Fibroblast of upper back skin (primary cell): Measurements from ENCODE around the gene HTR6.
A peak's percentile ranks its signal among the peaks of the same experiment; 100 is the strongest.
"Not testable (repeated sequence)": the region's sequence is repeated elsewhere in the genome, so short reads cannot be mapped to it uniquely, and the experiment has no call there.

ENCODE experiments used
- DNase-seq: peaks from one replicate; pipeline ENCODE4 v3.0.0-alpha.2; 2013

Gene HTR6

DNA sequence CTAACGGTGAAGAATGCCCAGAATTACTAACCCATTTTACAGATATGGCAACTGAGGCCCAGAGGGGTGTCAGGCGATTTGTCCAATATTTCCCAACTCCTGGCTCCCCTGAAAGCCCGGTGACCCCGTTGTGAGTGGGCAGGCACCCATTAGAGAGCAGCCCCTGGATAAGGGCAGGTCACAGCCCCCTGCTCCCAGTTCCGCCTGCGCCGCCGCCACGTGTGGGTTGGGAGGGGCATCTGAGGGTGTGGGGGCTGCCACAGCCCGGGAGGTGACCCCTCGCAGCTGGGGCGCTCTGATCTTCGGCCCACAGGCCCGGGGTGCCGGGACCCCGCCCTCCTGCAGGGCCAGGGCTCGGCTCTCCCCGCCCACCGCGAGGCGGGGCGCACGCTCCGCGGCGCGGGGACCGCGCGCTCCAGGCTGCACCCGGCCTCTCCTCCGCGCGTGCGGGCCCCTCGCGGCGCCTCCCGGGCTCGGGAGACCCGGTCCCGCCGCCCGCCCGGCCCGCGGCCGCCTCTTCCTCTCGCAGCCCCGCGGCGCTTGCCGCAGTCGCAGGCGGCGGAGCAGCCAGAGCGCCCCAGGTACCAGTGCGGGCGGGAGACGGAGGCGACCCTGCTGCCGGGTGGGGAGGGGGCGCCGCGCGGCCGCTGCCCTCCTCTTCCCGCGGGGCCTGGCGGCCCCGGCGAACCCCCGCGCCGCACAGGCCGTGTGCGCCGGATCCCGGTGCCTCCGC, at the start of gene HTR6:
HTR6 (plus strand) TSS at position 423 of the 733 bp plus-strand sequence. CDS start 879 bp downstream, outside the sequence.
- no peak for DNase-seq

DNA sequence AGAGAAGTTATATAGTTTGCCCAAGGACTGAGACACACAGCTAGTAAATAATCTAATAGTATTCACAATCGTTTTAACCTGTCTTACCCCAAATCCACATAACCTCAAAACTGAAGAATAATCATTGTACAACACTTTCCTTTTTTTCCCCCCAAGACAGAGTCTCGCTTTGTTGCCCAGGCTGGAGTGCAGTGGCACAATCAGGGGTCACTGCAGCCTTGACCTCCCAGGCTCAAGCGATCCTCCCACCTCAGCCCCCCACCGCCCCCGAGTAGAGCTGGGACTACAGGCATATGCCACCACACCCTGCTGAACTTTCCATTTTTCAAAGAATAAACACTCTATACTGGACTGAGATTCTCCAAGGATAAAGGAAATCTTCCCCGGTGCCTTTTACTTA, 49.2 kb upstream of the HTR6 start:
- DNase-seq: no peak

DNA sequence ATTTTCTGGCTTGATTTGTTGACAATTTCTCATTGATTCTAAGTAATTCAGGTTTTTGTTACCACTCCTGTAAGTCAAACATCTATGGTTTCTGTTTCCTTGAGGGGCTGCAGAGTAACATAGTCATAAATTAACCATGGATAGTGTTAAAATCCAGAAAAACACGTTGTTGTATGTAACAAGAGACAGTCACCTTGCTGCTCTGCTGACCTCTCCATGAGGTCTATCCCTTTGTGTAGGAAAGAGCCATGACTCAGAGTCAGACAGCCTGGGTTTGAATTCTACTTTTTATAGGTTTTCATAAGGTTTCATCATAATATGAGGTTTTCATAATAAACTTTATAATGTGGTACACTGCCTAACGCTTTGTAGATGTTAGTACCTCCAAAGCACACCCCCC, 48.2 kb upstream of the HTR6 start:
- DNase-seq: peak; percentile 82

DNA sequence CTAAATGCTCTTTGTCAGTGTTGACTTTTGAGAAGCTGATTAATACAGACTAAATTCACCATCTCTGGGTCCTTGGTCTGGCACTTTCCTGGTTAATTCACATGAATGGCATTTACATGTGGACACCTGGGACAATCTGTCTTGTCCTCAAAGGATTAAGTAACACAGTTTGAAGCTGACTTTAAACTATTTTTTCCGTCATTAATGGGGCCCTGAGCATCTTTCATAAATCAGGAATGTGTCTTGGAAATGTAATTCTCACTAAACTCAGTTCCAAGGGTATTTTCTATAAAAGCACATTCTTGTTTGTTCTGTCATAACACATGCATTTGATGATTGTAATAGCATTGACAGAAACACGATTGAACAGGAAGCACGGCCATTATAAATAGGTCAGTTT, 47.3 kb upstream of the HTR6 start:
- peak; percentile 70 for DNase-seq

DNA sequence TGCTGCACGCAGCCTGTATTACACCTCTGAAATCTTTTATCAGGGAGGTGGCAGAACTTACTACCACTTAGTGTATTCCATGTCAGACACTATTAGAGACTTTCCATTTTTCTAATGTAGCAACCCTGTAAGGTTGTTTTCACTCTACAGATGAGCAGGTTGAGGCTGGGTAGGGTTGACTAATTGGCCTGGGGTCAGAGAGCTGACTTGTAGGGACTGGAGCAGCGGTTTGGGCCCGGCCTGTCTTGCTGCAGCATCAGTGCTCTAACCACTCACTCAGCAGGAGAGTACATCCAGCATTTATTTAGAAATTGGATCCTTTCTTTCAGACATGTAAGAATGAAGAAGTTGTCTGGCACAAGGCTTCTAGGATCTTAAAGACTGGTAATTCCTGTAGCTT, 46.2 kb upstream of the HTR6 start:
- DNase-seq: no peak

DNA sequence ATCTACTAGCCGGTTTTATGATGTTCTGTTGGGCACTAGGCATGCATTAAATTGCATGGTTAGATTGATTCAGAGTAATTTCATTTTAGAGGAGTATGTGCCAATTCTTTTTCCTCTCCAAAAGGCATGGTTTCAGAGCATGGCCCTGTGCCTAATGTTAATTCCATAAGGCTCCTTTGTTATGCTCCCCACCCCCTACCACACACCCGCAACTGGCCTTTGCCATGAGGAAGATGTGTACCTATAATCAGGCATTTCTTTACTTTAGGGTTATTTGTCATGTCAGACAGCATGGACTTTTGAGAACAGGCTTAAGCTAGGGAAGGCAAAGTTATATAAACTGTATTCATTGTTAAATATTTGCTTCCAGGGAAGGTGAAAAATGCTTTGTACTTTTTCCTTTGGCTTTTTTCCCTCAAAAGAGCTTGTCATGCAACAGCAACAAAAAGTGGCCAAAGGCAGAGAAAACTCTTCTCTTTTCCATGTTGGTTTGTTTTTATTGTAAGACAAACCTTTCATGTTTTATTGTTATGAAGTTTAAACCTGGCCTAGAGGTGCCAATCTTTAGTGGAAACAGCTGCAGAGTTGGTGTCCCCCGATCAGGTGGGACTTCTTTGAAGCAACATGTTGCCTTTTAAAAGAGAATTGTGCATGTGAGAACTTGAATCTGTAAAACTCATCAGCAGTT, 44.8 kb upstream of the HTR6 start:
- peak; percentile 13 for DNase-seq

DNA sequence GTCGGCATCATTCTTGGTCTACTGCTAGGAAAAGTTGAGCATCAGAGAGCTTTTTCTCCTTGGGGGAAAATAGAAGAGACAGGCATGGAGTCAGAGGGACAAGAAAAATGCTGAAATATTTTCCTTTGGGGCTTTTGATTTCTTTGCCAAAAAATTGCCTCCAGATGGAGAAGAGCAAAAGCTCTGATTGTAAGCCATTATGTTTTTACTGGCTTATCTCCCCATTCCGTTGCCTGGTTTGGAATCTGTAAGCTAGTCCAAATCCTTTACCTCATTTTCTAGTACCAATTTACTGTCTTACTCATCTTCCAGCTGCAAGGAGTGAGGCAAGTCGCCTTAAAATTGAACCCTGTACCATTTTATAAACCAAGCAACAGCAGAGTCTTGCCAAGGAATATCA, 43.9 kb upstream of the HTR6 start:
- peak; percentile 76 for DNase-seq

DNA sequence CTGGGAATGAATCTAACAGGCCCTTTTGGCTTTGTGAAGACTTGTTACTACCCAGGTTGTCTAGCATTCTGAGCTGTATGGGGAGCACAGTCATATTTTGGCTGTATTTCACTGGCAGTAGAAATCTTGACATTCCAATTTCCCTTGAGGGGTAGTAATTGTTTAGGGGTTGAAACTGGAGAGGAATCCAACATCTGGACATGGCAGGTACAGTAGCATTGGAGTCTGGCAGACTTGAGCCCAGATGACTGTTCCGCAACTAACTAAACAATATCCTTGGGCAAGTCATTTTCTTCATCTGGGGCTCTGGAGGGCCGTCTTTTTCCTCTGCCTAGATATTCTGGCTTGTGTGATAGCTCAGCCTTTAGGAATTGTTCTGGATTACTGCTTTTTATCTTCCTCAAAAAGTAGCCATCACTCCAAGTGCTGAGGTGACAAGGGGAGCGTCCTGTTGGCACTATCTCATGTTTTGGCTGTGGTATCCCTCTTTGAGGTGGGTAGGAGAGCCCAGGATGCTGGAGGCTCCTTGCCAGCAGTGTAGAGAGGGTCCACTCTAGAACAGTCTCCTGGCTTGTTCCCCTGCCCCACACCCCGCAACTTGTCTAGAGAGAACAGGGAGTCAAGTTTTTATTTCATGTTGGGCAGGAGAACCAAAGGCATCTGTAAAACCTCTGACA, 43.3 kb upstream of the HTR6 start:
- DNase-seq: peak; percentile 39

DNA sequence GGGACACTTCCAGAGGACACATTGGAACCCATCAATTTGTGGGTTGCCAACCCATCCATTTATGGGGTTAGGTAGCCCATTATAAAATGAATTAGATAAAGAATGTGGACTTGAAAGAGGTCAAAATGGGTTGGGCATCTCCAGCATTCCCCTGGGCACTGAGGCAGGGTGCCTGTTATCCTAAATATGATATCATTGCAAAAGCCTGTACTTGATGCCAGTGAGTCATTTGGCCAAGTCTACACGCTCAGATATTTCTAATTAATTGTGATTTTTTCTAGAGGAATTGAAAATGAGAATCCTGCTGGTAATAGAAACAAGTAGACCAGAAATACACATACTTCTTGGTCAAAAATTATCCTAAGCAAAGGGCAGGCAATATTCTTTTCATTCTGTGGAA, 42.5 kb upstream of the HTR6 start:
- DNase-seq: peak; percentile 34

DNA sequence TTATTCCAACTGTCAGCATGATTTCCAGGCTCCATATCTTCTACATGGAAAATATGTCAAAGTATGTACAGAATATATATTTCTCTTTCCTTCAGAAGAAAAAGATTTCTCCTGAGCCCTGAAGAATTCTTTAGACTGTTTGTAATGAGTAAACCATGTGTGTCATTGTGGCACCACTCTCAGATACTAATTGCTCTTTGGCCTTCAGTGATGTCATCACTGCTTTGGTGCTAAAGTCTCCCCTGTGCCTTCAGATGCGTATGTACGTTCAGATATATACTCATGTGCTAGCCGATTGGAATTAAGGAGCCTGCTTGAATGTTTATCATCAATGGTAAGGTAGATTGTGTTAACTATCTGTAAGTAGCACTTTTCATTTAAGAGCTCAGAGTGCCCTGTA, 41.2 kb upstream of the HTR6 start:
- DNase-seq: peak; percentile 22

DNA sequence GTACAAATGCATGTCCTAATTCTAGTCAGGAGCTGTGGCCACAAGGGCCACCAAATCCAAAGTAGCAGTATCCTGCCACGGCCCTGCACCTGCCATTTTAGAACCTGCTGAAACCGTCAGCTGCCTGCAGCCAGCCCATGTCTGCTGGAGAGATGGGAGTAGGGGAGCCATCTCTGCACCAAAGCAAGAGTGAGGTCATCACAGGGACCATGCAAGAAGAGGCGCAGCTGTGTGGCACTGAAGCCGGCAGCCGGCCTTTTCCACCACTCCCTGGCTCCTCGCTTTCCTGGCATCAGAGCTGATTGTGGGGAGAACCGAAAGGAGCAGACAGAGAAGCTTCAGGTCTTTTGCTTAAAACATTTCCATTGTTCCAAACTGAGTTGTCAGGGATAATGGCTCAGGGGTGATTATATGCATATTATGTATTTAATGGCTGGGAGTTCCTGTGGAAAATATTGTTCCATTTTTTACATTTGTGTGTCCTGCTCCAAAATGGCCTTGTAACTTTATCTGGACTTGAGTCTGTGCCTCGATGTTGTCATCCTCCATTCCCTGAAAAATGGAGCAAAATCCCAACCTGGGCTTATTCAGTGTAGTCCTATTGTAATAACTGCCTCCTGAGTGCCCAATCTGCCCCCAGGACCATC, 39.3 kb upstream of the HTR6 start:
- DNase-seq: no peak

DNA sequence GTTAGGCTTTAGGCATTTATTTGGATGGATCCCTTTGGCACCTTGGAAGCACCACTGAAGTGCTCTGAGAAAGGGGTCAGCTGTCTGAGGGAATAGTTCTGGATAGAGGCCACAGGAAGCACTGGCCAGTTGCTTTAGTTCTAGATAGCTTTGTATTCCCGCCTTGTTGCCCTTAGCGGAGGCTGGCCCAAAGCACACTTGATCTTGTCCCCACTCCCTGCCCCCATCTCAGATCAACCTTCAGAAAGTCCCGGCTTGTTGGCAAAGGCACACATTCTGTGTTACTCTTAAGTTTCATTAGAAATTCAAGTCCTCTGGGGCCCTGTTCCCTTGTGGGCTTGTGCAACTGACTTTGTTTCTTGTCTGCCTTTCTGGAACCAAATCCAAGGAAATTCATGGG, 35.8 kb upstream of the HTR6 start:
- no peak for DNase-seq

DNA sequence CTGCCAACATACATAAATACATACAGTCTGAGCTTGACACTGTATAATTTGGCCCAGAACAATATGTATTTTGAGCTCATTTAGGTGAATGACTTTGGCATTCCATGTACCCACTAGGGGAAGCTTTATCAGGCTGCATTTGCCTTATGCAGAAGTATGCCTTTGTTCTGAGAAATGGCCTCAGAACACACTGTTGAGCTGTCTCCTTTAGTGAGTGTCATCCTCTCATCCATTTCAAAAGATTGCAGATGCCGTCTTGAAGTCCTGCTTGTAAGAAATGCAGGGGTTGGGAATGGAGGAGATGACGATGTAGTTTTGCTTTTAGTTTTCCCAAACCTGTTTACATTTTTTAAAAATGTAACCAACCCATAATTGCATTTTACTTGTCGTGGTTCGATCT, 35.3 kb upstream of the HTR6 start:
- no peak for DNase-seq

DNA sequence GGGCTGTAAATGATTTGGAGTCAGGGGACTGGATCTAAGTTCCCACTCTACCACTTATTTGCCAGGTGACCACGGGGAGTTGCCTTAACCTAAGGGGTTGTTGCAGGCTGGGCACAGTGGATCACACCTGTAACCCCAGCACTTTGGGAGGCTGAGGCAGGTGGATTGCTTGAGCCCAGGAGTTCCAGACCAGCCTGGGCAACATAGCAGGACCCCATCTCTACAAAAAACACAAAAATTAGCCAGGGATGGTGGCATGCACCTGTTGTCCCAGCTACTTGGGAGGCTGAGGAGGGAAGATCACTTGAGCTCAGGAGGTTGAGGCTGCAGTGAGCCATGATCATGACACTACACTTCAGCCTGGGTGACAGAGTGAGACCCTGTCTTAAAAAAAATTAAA, 34.5 kb upstream of the HTR6 start:
- DNase-seq: not testable (repeated sequence)

DNA sequence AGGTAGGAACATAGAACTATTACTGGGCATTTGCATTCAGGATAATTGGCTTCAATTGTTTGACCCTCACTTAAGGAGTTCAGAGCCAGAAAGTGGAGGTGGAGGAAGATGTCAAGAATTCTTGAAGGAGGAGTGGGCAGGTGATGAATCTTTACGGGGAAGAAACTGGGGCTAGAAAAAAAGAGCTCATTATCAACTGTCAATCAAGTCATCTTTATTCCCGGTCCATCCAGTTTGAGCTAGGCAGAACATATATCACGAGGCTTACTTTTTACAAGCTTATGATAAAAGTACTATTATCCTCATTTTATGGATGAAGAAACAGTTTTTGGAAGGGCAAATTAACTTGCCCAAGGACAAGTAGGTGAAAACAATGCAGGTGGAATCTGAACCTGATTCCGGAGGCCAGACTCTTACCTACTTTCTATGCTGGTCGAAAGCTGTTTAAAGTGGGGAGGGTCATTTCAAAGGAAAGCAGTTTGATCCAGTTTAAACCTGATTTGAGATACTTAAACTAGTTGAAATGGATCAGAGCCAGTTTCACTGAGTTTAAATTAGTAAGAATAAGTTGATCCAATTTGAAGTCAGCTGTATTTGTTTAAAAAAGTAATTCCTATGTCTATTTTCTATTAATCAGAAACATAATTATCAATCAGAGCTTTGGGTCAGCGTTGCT, 33.8 kb upstream of the HTR6 start:
- DNase-seq: no peak

DNA sequence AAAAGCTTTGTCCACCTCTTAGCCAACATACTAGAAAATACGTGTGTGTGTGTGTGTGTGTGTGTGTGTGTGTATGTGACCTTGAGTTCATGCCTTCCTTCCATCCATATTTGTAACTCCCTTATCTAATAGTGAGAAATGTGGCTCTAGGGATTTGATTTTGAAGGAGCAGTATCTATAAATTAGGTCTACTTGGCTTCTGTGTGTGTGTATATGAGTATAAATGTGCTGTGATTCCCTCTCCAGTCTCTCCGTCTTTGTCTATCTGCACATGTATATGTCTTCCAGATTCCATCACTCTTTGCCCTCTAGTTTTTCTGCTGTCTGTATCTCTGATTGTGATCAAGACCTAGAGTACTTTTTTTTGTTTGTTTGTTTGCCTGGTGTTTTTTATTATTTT, 32.5 kb upstream of the HTR6 start:
- DNase-seq: no peak

DNA sequence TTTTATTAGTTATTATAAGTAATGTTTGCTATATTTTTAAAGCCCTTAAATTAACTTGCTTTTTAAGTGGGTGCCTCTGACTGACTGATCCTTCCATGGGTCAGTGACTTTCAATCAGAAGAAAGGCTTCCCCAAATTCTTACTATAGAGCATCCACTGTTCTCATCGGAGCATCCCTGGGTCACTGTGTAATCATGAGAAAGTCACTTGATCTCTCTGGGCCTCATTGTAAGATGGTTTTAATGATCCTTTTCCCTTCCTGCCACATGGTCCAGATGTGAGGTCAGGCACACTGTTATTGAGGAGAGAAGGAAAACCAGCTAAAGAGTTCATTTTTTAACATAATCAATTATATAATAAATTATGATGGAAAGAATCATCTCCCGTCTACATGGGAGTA, 31.6 kb upstream of the HTR6 start:
- no peak for DNase-seq

DNA sequence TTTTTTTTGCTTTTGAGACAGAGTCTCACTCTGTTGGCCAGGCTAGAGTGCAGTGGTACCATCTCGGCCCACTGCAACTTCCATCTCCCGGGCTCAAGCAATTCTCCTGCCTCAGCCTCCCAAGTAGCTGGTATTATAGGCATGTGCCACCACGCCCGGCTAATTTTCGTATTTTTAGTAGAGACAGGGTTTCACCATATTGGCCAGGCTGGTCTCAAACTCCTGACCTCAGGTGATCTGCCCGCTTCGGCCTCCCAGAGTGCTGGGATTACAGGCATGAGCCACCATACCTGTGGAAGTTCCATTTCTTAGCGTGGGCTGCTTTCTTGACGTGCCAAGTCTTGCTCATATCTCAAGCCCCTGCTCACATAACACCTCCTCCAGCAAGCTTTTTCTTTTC, 29.6 kb upstream of the HTR6 start:
- DNase-seq: not testable (repeated sequence)

DNA sequence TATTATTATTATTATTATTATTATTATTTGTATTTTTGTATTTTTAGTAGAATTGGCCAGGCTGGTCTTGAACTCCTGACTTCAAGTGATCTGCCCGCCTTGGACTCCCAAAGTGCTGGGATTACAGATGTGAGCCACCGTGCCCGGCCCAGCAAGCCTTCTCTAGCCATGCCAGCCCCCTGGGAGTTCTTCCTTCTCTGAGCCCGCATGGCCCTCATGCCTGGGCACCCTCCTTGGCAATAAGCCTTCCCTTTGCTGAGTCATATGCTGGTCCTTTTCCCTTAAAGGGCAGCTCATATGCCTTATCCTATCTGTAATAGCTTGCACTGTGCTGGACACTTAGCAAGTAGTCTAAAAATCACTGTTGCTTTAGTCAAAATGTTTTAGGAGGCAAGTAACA, 29.0 kb upstream of the HTR6 start:
- DNase-seq: no peak

DNA sequence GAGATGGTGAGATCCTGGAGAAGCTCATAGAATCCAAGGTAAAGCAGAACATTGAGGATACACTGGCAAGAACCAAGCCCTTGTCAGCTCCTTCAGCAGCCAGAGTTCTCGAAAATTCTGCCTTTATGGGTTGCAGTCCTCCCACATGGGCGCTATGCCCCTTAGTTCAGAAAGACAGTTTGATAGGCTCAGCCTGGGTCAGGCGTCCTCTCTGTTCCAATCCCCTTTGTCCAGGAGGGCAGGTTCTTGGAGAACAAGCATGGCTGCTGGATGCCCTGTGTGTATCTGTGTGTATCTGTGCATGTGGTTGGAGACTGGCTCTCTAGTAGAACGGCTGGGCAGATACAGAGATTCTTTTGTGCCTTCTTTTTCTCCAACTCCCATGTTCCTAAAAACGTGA, 28.6 kb upstream of the HTR6 start:
- DNase-seq: no peak

DNA sequence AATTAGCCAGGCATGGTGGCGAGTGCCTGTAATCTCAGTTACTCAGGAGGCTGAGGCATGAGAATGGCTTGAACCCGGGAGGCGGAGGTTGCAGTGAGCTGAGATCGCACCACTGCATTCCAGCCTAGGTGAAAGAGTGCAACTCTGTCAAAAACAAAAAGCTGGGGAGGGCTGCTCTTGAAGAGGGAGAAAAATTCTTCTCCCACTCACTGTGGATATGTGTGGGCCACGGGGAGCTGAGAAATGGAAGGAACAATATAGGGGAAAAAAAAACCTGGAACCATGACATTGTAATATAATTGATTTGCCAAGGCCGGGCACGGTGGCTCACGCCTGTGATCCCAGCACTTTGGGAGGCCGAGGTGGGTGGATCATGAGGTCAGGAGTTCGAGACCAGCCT, 27.9 kb upstream of the HTR6 start:
- not testable (repeated sequence) for DNase-seq

DNA sequence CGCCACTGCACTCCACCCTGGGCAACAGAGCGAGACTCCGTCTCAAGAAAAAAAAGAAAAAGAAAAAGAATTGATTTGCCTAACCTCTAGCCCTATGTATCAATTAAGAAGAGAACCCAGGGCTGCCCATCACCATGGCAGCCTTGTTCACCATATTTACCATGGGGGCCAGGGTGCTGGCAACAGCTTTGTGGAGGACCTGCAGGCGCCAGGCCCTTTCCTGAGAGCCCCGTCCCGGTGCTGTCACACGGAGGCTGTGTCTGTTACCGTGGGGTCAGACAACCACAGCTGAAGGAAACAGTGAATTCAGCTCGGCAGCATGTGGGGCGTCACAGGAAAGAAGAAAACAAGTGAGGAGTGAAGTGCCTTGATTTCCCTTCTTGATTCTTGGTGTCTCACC, 27.1 kb upstream of the HTR6 start:
- DNase-seq: no peak

DNA sequence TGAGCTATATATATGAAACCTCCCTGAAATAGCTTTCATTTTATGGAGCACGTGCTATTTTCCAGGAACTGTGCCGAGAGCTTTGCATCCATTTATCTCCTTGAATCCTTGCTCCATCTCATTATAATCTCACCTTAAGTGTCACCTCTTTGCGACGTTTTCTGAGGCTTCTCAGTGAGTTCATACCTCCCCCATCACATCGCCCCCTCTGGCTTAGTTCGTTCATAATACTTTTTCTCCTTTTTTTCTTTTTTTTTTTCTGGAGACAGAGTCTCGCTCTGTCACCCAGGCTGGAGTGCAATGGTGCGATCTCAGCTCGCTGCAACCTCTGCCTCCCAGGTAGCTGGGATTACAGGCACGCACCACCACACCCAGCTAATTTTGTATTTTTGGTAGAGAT, 25.4 kb upstream of the HTR6 start:
- not testable (repeated sequence) for DNase-seq
